Pancreas (tissue), 10 donors: ENCODE measurements around the gene RBM10. TPM values are rescaled to one million over a fixed set of nuclear protein-coding genes. Genes with fewer than 3 reads are reported as not detected.
A peak's percentile ranks its signal among the peaks of the same experiment; 100 is the strongest.
"Not testable (repeated sequence)": the region's sequence is repeated elsewhere in the genome, so short reads cannot be mapped to it uniquely, and the experiment has no call there.

Experiments used
- ATAC-seq, 4 donors: fragments of 200-7000 bp; cut with Tn5 transposase; one replicate each; pipeline versions ENCODE4 v1.8.0 to v1.9.1; 2020; ENCODE audit warnings: mild to moderate bottlenecking in 4 of 4, moderate library complexity in 4 of 4
- DNase-seq, 6 donors: peaks; one replicate each; pipeline ENCODE4 v3.0.0-alpha.2; 2020
- FAIRE-seq: peaks from 2 replicates; lab custom pipeline; 2012; peaks lifted over from hg19 to GRCh38; lab: Jason Lieb, UNC
- H3K27ac ChIP-seq, 4 donors: fragments of 200-600 bp; sonication (generic); 1 replicate in 3 of 4; 2 replicates in 1 of 4; pipeline versions ENCODE4 v1.5.0 to v1.8.0; 2020
- H3K27me3 ChIP-seq, 4 donors: fragments of 200-600 bp; one replicate each; pipeline ENCODE4 v1.8.0; 2021
- H3K36me3 ChIP-seq, 3 donors: fragments of 200-600 bp; sonication (generic) in 1 of 3; one replicate each; pipeline versions ENCODE4 v1.5.0 to v1.8.0; 2020 to 2021
- H3K4me1 ChIP-seq, 3 donors: fragments of 200-600 bp; one replicate each; pipeline ENCODE4 v1.8.0; 2021
- H3K4me3 ChIP-seq, 4 donors: fragments of 200-600 bp; sonication (generic) in 2 of 4; one replicate each; pipeline versions ENCODE4 v1.5.0 to v1.8.0; 2020 to 2021
- H3K9me3 ChIP-seq, 4 donors: fragments of 200-600 bp; one replicate each; pipeline ENCODE4 v1.8.0; 2021
- WGBS, 2 donors: extraction: QIAGEN DNeasy Blood & Tissue Kit; methylation state at CpG; one replicate each; pipeline ENCODE4 v1.1.7; 2013; 5-methylcytosine and 5-hydroxymethylcytosine counted together
- intact Hi-C, 3 donors: fragments of 100-400 bp; cut with DNase I; formaldehyde crosslinking; loops; one replicate each; pipeline versions ENCODE4 v1.11.1 to v1.14.2; 2022
- polyA plus RNA-seq, 2 donors: library from polyadenylated mRNA; stranded (reverse); fragments of 200-250 nt; gene quantifications; one replicate each; pipeline ENCODE4 v1.2.3, GENCODE V29; 2013
- total RNA-seq, 6 donors: library from RNA; stranded (reverse); fragmentation: NEBNext Ultra II Directional in 4 of 6; extraction: Animal tissue kit (Norgen Biotek cat#: 25700) in 4 of 6; gene quantifications; one replicate each; pipeline versions ENCODE4 v1.2.1 to v1.2.4, GENCODE V29; 2021 to 2023
- TF ChIP-seq, protein P1 (sequence below), 4 donors: fragments of 200-600 bp; sonication (generic) in 3 of 4; IDR thresholded peaks; one replicate each; pipeline versions ENCODE4 v1.5.0 to v1.8.0; 2021; ENCODE audit warnings: antibody characterized with exemption in 4 of 4
- donor health status: healthy with polysubstance abuse.
- donor health status: DM: no; HTN: no; CAD: no; lungs with moderate emphysema.
- donor health status: DM: no; HTN: no; CAD: no.
- donor health status: control.
- donor health status: control.
- donor health status: Bipolar disorder and iron deficiency.
- donor health status: DM: yes; HTN: yes; CAD: no.
- donor health status: DM: no; HTN: no; CAD: no.
- donor health status: DM: no; HTN: no; CAD: no.
- donor health status: DM: yes; HTN: yes; CAD: no.

Gene RBM10
- total and polyA plus RNA-seq, 8 donors: 13.3 to 42.0 (median 21.3) TPM

GRCh38 chrX:47133493-47133892 is 11.5 kb upstream of the RBM10 start:
- FAIRE-seq: no peak
- WGBS, 2 donors: 58 to 74% methylated on average over 4 of the region's 5 CpGs
- DNase-seq: no peak
- H3K36me3 ChIP-seq: no peaks in the 10 kb centered on the region
- H3K27me3 ChIP-seq: peaks cover 0 to 10% (median 0%) of the 10 kb centered on the region in 4 donors
- intact Hi-C loops: no loop called here
- TF ChIP-seq, protein P1, sequence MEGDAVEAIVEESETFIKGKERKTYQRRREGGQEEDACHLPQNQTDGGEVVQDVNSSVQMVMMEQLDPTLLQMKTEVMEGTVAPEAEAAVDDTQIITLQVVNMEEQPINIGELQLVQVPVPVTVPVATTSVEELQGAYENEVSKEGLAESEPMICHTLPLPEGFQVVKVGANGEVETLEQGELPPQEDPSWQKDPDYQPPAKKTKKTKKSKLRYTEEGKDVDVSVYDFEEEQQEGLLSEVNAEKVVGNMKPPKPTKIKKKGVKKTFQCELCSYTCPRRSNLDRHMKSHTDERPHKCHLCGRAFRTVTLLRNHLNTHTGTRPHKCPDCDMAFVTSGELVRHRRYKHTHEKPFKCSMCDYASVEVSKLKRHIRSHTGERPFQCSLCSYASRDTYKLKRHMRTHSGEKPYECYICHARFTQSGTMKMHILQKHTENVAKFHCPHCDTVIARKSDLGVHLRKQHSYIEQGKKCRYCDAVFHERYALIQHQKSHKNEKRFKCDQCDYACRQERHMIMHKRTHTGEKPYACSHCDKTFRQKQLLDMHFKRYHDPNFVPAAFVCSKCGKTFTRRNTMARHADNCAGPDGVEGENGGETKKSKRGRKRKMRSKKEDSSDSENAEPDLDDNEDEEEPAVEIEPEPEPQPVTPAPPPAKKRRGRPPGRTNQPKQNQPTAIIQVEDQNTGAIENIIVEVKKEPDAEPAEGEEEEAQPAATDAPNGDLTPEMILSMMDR (IDR thresholded peaks at IDR 0.05): no peak
- no peak overlapping the region for H3K27ac ChIP-seq
- no peak overlapping the region for H3K4me3 ChIP-seq
- no peak for ATAC-seq
- H3K9me3 ChIP-seq: no peaks in the 10 kb centered on the region
- no peaks in the 10 kb centered on the region for H3K4me1 ChIP-seq

- WGBS, 2 donors: 63 to 73% methylated on average over 5 of the region's 5 CpGs
- peak in 1 of 4 donors; percentile 25 for ATAC-seq
- H3K4me3 ChIP-seq, intact Hi-C loops, H3K4me1 ChIP-seq, FAIRE-seq, H3K9me3 ChIP-seq, H3K36me3 ChIP-seq, H3K27ac ChIP-seq, DNase-seq, H3K27me3 ChIP-seq: not testable (repeated sequence)
Observed at GRCh38 chrX:47135650-47136049, 9.4 kb upstream of the RBM10 start.

DNA sequence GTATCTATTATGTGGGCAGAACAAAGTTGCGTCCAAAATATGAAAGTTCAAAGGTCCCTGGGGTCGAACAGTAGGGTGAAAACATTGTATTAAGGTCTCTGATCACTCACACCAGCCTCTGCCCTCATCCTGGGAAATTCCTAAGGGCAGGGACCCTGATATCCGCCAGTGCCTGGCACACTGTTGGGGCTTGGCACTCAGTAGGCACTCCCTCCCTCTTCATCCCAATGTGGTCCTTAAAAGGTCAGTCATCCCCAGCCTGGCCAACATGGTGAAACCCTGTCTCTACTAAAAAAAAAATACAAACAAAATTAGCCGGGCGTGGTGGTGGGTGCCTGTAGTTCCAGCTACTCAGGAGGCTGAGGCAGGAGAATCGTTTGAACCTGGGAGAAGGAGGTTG is 6.8 kb upstream of the RBM10 start:
- no peak overlapping the region for H3K27ac ChIP-seq
- H3K4me1 ChIP-seq: no peaks in the 10 kb centered on the region
- H3K27me3 ChIP-seq: peaks cover 0 to 3% (median 0%) of the 10 kb centered on the region in 4 donors
- intact Hi-C loops: no loop called here
- TF ChIP-seq, protein P1 (IDR thresholded peaks at IDR 0.05): no peak
- no peak for DNase-seq
- no peaks in the 10 kb centered on the region for H3K9me3 ChIP-seq
- FAIRE-seq: no peak
- ATAC-seq: no peak
- no peaks in the 10 kb centered on the region for H3K36me3 ChIP-seq
- no peak overlapping the region for H3K4me3 ChIP-seq
- WGBS, 2 donors: 67 to 85% methylated on average over 6 of the region's 6 CpGs

GRCh38 chrX:47143894-47144625 is 961 bp upstream of the RBM10 start:
- H3K27me3 ChIP-seq: no peaks in the 10 kb centered on the region
- H3K27ac ChIP-seq: peak overlapping the region; percentile 77 to 90 (median 88)
- peak in 4 of 6 donors; percentile 27 to 50 (median 38) for DNase-seq

DNA sequence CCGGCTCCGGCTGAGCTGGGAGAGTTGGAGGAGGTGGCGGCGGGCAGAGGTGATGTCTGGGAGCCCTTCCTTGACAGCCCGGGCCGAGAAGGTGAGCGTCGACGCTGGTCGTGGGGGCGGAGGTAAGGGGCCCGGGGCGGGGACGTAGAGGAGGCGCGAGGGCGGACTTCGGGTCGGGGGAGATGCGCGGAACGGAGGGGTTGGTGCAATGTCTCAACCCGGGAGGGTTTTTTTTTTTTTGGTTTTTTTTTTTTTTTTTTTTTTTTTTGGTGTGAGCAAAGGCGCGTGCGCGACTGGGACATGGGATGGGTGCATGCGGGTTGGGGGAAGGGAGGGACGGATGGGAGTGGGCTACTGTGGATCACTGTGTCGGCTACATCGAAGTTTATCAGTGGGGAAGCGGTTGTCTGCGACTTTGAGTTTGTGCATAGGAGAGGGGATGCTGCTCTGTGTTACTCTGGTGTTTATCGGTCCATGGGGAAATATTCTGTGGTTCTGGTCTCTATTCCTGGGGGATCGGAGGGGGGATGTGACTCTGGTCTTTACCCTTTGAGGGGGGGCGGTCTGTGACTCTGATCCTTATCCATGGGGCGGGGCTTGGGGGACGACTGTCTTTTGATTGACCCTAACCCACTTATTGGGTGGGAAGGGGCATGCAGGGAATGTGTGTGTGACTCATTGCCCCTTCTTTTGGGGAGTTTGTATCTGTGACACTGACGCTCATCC is 537 bp downstream of the RBM10 start:
- H3K27ac ChIP-seq: peak overlapping the region; percentile 77 to 90 (median 88)
- peak overlapping the region; percentile 29 to 57 (median 46) for H3K4me3 ChIP-seq
- no peaks in the 10 kb centered on the region for H3K9me3 ChIP-seq
- no peaks in the 10 kb centered on the region for H3K4me1 ChIP-seq
- H3K27me3 ChIP-seq: no peaks in the 10 kb centered on the region
- TF ChIP-seq, protein P1 (IDR thresholded peaks at IDR 0.05): no peak
- intact Hi-C loops: no loop called here
- ATAC-seq (peak; percentile 15 to 42 (median 36)), DNase-seq (peak in 1 of 6 donors; percentile 27), FAIRE-seq (no peak)
- WGBS, 2 donors: 1 to 34% methylated on average over 39 of the region's 39 CpGs
- H3K36me3 ChIP-seq: no peaks in the 10 kb centered on the region

More at GRCh38 chrX:47143894-47144625, 961 bp upstream of the RBM10 start:
- no peaks in the 10 kb centered on the region for H3K36me3 ChIP-seq
- TF ChIP-seq, protein P1 (IDR thresholded peaks at IDR 0.05): no peak
- no peaks in the 10 kb centered on the region for H3K9me3 ChIP-seq
- WGBS, 2 donors: 2 to 30% methylated on average over 42 to 43 of the region's 46 CpGs
- ATAC-seq: peak; percentile 34 to 53 (median 43)
- H3K4me3 ChIP-seq: peak overlapping the region; percentile 28 to 57 (median 53)
- FAIRE-seq: no peak
- no peaks in the 10 kb centered on the region for H3K4me1 ChIP-seq
- intact Hi-C loops: no loop called here
